Breast epithelium (tissue), 4 donors: Measurements from ENCODE around the gene LIPK. TPM values are rescaled to one million over a fixed set of nuclear protein-coding genes. Genes with fewer than 3 reads are reported as not detected.
A peak's percentile ranks its signal among the peaks of the same experiment; 100 is the strongest.
"Not testable (repeated sequence)": the region's sequence is repeated elsewhere in the genome, so short reads cannot be mapped to it uniquely, and the experiment has no call there.

ENCODE experiments used
- DNase-seq, 2 donors: peaks; one replicate each; pipeline ENCODE4 v3.0.0-alpha.2; 2019; ENCODE audit warnings: low spot score in 2 of 2
- H3K27ac ChIP-seq, 2 donors: fragments of 200-600 bp; sonication (generic) in 1 of 2; one replicate each; pipeline ENCODE4 v1.5.1; 2016 to 2019; ENCODE audit warnings: mild to moderate bottlenecking in 1 of 2
- H3K27me3 ChIP-seq, 2 donors: fragments of 200-600 bp; sonication (generic) in 1 of 2; one replicate each; pipeline versions ENCODE4 v1.5.1 to v1.6.0; 2017 to 2019; ENCODE audit warnings: control low read depth in 1 of 2, mild to moderate bottlenecking in 1 of 2
- H3K36me3 ChIP-seq: fragments of 200-600 bp; one replicate; pipeline ENCODE4 v1.5.1; 2019
- H3K4me1 ChIP-seq, 2 donors: fragments of 200-600 bp; sonication (generic); one replicate each; pipeline ENCODE4 v1.5.1; 2016 to 2019; ENCODE audit warnings: control low read depth in 1 of 2
- H3K4me3 ChIP-seq, 3 donors: fragments of 200-600 bp; sonication (generic); 1 replicate in 2 of 3; 2 replicates in 1 of 3; pipeline ENCODE4 v1.5.1; 2016 to 2019; ENCODE audit warnings: mild to moderate bottlenecking in 3 of 3, moderate library complexity in 2 of 3
- H3K9me3 ChIP-seq, 2 donors: fragments of 200-600 bp; sonication (generic) in 1 of 2; one replicate each; pipeline ENCODE4 v1.5.1; 2016 to 2019; ENCODE audit warnings: control low read depth in 1 of 2
- CTCF ChIP-seq, 3 donors: fragments of 450-650 bp; IDR thresholded peaks; one replicate each; pipeline ENCODE4 v1.5.1; 2016 to 2017; ENCODE audit warnings: antibody characterized with exemption in 3 of 3, mild to moderate bottlenecking in 3 of 3, moderate library complexity in 3 of 3
- POLR2A ChIP-seq: fragments of 450-650 bp; IDR thresholded peaks from one replicate; pipeline ENCODE4 v1.6.1; 2016; ENCODE audit warnings: antibody characterized with exemption, mild to moderate bottlenecking, moderate library complexity
- POLR2AphosphoS5 ChIP-seq, 3 donors: sonication (generic); formaldehyde crosslinking; IDR thresholded peaks; one replicate each; pipeline ENCODE4 v1.6.1; 2017; ENCODE audit warnings: antibody characterized with exemption in 3 of 3
- intact Hi-C: fragments of 100-400 bp; cut with DNase I; formaldehyde crosslinking; loops from one replicate; pipeline ENCODE4 v1.15.1; 2023; ENCODE audit warnings: low total_unique reads
- total RNA-seq, 3 donors: library from RNA; depleted of rRNA; stranded (reverse); fragments of >200 nt; gene quantifications; one replicate each; pipeline ENCODE4 v1.1.0, GENCODE V29; 2016

LIPK gene
- total RNA-seq, 3 donors from 2014 or later = 0.66 to 3.2 TPM; not detected in 1

- Histone ChIP-seq H3K4me1 (no peaks in the 10 kb centered on the region), H3K36me3 (no peaks in the 10 kb centered on the region), H3K27ac (no peak overlapping the region), H3K9me3 (no peaks in the 10 kb centered on the region), H3K27me3 (no peaks in the 10 kb centered on the region), H3K4me3 (no peak overlapping the region)
- no peak for DNase-seq
- no peak for TF ChIP-seq POLR2AphosphoS5 (IDR thresholded peaks at IDR 0.05)
- peak in 1 of 3 donors; percentile 17 for TF ChIP-seq CTCF (IDR thresholded peaks at IDR 0.05)
- intact Hi-C loops = no loop called here
Observed at GRCh38 chr10:88693392-88694020, 12.5 kb upstream of the LIPK start.

DNA sequence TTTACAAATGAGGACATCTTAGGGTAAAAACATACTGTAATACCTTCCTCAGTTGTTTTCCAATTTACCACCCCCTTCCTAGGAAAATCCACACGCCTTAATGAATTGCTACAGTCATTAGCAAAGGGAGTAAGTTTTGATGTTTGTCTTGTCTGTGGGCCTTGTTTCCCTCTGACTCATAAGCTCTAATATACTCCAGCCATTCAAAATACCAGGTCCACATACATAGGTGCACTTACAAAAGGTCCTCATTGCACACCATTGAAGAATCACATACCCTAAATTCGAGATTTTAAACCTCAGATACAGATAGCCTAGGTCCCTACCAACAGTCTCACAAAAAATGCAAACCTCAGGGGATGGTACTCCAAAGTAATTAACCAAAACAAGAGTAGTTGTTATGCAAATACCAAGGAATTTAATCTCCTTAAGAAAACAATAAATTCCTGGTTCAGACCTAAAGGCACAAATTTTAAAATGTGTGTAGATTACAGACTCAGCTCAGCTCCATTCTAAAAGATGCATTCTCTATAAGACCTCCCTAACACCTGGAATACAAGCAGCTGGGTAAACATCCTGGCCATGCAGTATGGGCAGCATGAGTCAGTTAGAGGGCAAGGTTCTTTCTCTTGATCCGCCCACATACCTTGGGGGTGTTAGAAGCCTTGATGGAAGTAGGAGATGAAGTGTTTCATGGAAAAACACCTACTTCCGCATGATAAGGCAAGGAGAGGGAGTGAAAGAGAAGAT lies 3.0 kb upstream of the LIPK start:
- DNase-seq = no peak
- H3K4me1 ChIP-seq = no peaks in the 10 kb centered on the region
- no peak overlapping the region for H3K27ac ChIP-seq
- no peak overlapping the region for H3K4me3 ChIP-seq
- no peaks in the 10 kb centered on the region for H3K9me3 ChIP-seq
- TF ChIP-seq POLR2A = no peak
- no peak for TF ChIP-seq CTCF (IDR thresholded peaks at IDR 0.05)
- TF ChIP-seq POLR2AphosphoS5 (IDR thresholded peaks at IDR 0.05) = no peak
- no peaks in the 10 kb centered on the region for H3K36me3 ChIP-seq
- intact Hi-C loops = no loop called here
- no peaks in the 10 kb centered on the region for H3K27me3 ChIP-seq

GRCh38 chr10:88707429-88708155 lies 1.5 kb downstream of the LIPK start:
- TF ChIP-seq POLR2AphosphoS5 (IDR thresholded peaks at IDR 0.05) = no peak
- TF ChIP-seq POLR2A = no peak
- TF ChIP-seq CTCF (IDR thresholded peaks at IDR 0.05) = no peak
- DNase-seq = no peak
- no peaks in the 10 kb centered on the region for H3K27me3 ChIP-seq
- intact Hi-C loops = no loop called here
- H3K4me3 ChIP-seq = no peak overlapping the region
- H3K4me1 ChIP-seq = no peaks in the 10 kb centered on the region
- no peaks in the 10 kb centered on the region for H3K36me3 ChIP-seq
- peak overlapping the region in 1 of 2 donors; percentile 31 for H3K27ac ChIP-seq
- H3K9me3 ChIP-seq = no peaks in the 10 kb centered on the region

DNA sequence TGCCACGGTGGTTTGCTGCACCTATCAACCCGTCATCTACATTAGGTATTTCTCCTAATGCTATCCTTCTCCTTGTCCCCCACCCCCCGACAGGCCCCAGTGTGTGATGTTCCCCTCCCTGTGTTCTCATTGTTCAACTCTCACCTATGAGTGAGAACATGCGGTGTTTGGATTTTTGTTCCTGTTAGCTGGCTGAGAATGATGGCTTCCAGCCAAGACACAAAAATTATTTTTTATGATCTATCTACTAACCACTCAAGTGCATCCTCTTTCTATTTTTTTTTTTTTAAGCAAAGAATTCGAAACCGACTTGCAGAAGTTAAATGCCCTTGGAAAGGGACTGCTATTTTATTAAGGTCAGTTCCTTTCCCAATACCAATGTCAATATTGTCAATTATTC lies 3.3 kb downstream of the LIPK start:
- intact Hi-C loops, H3K4me3 ChIP-seq: not testable (repeated sequence)

DNA sequence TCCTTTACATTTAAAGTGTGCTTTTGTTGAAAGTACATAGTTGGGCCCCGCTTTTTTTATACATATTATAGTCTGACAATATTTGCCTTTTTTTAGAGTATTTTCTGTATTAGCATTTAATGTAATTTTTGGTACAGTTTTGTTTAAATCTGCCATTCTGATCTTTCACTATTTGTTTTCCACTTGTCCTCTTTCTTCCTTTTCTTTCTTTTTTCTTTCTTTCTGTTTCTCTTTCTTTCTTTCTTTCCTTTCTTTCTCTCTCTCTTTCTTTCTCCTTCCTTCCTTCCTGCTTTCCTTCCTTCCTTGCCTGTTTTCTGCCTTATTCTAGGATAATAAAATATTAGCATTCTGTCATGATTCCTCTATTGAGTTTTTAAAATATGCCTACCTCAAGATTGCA lies 9.5 kb downstream of the LIPK start:
- Histone ChIP-seq H3K27me3 (no peaks in the 10 kb centered on the region), H3K4me3 (no peak overlapping the region), H3K36me3 (no peaks in the 10 kb centered on the region), H3K27ac (no peak overlapping the region), H3K4me1 (no peaks in the 10 kb centered on the region), H3K9me3 (no peaks in the 10 kb centered on the region)
- TF ChIP-seq CTCF (IDR thresholded peaks at IDR 0.05) (no peak), POLR2A (no peak), POLR2AphosphoS5 (IDR thresholded peaks at IDR 0.05) (no peak)
- intact Hi-C loops = no loop called here
- DNase-seq = no peak

More for the DNA sequence above, 3.3 kb downstream of the LIPK start:
- not testable (repeated sequence) for H3K4me1 ChIP-seq, DNase-seq, H3K27me3 ChIP-seq, H3K9me3 ChIP-seq, H3K36me3 ChIP-seq, H3K27ac ChIP-seq
